ENCODE measurements around the gene RGS3.

RGS3 gene

DNA sequence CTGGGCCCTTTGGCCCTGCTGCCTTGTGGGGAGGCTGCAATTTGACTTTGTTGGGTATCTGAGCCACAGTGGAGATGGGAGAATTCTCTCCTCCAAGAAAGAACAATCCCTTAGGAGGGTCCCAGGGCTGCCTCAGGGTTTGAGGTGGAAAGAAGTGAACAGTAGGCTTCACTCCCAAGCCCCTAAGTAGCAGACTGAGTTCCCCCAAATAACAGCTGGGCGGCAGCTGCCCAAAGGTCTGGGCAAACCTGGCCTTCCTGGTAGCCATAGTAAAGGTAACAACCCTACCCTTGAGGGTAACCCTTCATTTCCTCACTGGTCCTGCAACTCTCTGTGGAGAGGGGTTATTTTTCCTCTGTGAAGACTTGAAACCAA, 746 bp downstream of the RGS3 start:
- no peaks in the 10 kb centered on the region for H3K36me3 ChIP-seq (ENCODE audit: control insufficient read depth, insufficient read depth, low read length)
- H3K9me3 ChIP-seq (ENCODE audit: control insufficient read depth, insufficient read depth, low read length), result no peaks in the 10 kb centered on the region
- no peaks in the 10 kb centered on the region for H3K4me1 ChIP-seq (ENCODE audit: control insufficient read depth, insufficient read depth, low read length)
- peaks cover 5% of the 10 kb centered on the region for H3K27me3 ChIP-seq (ENCODE audit: control insufficient read depth, insufficient read depth, low read length)
- DNase-seq (ENCODE audit: low read depth, low spot score), result no peak
- WGBS (ENCODE audit: insufficient coverage, insufficient read length), result no CpG with 5 or more reads among the region's 1 CpG
- H3K27ac ChIP-seq (ENCODE audit: low read length), result no peak overlapping the region
- no peak overlapping the region for H3K4me3 ChIP-seq (ENCODE audit: low read length)

DNA sequence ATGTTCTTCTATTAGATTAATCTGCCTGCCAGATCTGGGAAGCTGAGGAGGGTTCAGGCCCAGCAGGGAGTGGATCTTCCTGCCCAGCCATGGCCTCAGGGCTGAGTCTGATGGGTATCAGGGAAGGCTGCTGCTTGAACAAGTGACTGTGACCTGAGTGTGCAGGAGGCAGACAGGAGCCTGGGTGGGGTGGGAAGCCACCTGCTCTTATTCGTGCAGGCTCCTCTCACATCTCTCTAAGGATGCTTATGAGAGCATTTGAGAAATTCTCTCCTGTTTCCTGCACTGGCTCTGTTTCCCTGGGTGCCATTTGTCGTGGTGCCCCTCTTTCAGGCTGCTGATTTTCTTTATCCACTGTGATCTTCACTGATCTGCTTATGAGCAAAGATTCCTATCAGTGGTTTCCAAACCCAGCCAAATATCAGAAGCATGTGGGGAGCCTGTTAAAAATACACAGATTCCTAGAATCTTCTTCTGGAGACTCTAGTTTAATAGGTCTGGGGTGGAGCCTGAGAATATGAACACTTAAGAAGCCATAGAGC, 2.1 kb downstream of the RGS3 start:
- H3K4me1 ChIP-seq (ENCODE audit: control insufficient read depth, insufficient read depth, low read length), result no peaks in the 10 kb centered on the region
- no CpG with 5 or more reads among the region's 2 CpGs for WGBS (ENCODE audit: insufficient coverage, insufficient read length)
- no peaks in the 10 kb centered on the region for H3K9me3 ChIP-seq (ENCODE audit: control insufficient read depth, insufficient read depth, low read length)
- no peak overlapping the region for H3K4me3 ChIP-seq (ENCODE audit: low read length)
- DNase-seq (ENCODE audit: low read depth, low spot score), result no peak
- H3K27ac ChIP-seq (ENCODE audit: low read length), result no peak overlapping the region
- H3K27me3 ChIP-seq (ENCODE audit: control insufficient read depth, insufficient read depth, low read length), result peaks cover 5% of the 10 kb centered on the region
- H3K36me3 ChIP-seq (ENCODE audit: control insufficient read depth, insufficient read depth, low read length), result no peaks in the 10 kb centered on the region

DNA sequence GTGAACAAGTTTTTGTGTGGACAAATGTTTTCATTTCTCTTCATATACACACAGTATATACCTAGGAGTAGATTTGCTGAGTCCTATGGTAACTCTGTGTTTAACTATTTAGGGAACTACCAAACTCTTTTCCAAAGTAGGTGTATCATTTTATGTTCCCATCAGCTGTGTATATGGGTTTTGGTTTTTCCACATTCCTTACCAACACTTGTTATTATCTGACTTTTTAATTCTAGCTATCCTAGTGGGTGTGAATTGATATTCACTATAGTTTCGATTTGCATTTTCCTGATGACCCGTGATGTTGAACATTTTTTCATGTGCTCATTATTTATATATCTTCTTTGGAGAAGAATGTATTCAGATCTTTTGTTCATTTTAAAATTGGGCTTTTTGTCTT, 3.7 kb downstream of the RGS3 start:
- no CpG with 5 or more reads among the region's 2 CpGs for WGBS (ENCODE audit: insufficient coverage, insufficient read length)
- peaks cover 5% of the 10 kb centered on the region for H3K27me3 ChIP-seq (ENCODE audit: control insufficient read depth, insufficient read depth, low read length)

DNA sequence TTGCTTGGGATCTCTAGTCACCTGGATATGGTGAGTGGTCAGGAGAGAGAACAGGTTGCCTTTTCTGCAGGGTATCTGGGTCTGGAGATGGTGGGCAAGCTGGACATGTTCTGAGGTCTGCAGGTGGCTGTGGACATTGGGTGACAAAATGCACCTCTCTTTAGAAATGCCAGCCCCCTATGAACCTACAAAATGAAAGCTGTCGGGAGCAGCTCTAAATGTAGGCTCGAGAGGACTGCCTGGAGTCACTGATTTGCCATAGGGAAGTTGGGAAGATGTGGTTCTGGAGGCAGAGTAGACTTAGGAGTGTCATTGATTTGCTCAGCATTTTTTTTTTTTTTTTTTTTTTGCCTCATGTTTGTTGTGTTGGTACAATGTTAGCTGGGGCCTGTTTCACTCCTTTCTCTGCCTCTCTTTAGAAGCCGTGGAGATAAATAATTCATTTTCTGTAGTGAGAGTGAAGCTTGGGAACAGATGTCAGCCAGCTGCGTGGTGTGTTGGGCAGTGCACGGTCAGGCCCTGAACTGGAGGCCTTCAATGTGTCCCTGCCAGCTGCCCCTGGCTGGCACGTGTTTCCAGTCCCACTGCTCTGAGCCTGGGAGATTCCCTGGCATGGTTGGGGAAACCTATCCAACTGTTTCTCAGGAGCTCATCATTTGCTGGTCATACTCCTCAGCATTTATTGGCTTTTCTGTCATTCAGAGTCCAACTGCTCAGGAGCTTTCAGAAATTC, 5.4 kb downstream of the RGS3 start:
- Histone ChIP-seq H3K27me3 (ENCODE audit: control insufficient read depth, insufficient read depth, low read length) (peaks cover 5% of the 10 kb centered on the region), H3K36me3 (ENCODE audit: control insufficient read depth, insufficient read depth, low read length) (no peaks in the 10 kb centered on the region), H3K4me1 (ENCODE audit: control insufficient read depth, insufficient read depth, low read length) (no peaks in the 10 kb centered on the region; the same call in 1 of the 2 replicates), H3K9me3 (ENCODE audit: control insufficient read depth, insufficient read depth, low read length) (no peaks in the 10 kb centered on the region), H3K27ac (ENCODE audit: low read length) (no peak overlapping the region), H3K4me3 (ENCODE audit: low read length) (no peak overlapping the region)
- WGBS (ENCODE audit: insufficient coverage, insufficient read length), result no CpG with 5 or more reads among the region's 6 CpGs
- DNase-seq (ENCODE audit: low read depth, low spot score), result no peak

More for the DNA sequence above, 3.7 kb downstream of the RGS3 start:
- Histone ChIP-seq H3K4me3 (ENCODE audit: low read length) (no peak overlapping the region), H3K36me3 (ENCODE audit: control insufficient read depth, insufficient read depth, low read length) (no peaks in the 10 kb centered on the region), H3K4me1 (ENCODE audit: control insufficient read depth, insufficient read depth, low read length) (no peaks in the 10 kb centered on the region; the same call in 1 of the 2 replicates), H3K9me3 (ENCODE audit: control insufficient read depth, insufficient read depth, low read length) (no peaks in the 10 kb centered on the region), H3K27ac (ENCODE audit: low read length) (no peak overlapping the region)
- DNase-seq (ENCODE audit: low read depth, low spot score), result no peak

DNA sequence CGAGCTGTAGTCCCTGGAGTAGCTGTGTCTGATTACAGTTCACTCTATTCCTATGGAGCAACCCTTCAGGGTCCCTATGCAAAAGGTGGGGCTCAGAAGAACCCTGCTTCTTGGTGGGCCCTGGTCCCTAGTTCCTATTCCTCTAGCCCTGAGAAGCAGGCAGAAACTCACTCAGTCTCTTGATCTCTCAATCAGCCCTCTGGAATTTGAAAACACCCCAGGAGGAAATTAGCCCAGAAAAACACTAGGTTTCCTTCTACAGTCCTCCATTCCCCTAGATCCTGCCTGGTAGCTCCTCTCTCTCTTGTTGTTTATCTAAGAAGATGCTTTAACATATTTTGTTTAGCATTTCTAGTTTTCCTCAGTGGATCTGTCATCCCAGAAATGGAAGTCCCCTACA, 7.6 kb downstream of the RGS3 start:
- no peaks in the 10 kb centered on the region; the same call in 1 of the 2 replicates for H3K27me3 ChIP-seq (ENCODE audit: control insufficient read depth, insufficient read depth, low read length)
- H3K27ac ChIP-seq (ENCODE audit: low read length), result no peak overlapping the region
- H3K9me3 ChIP-seq (ENCODE audit: control insufficient read depth, insufficient read depth, low read length), result no peaks in the 10 kb centered on the region
- H3K36me3 ChIP-seq (ENCODE audit: control insufficient read depth, insufficient read depth, low read length), result no peaks in the 10 kb centered on the region
- WGBS (ENCODE audit: insufficient coverage, insufficient read length), result no CpG with 5 or more reads among the region's 1 CpG
- no peaks in the 10 kb centered on the region; the same call in 1 of the 2 replicates for H3K4me1 ChIP-seq (ENCODE audit: control insufficient read depth, insufficient read depth, low read length)
- H3K4me3 ChIP-seq (ENCODE audit: low read length), result no peak overlapping the region
- no peak for DNase-seq (ENCODE audit: low read depth, low spot score)

DNA sequence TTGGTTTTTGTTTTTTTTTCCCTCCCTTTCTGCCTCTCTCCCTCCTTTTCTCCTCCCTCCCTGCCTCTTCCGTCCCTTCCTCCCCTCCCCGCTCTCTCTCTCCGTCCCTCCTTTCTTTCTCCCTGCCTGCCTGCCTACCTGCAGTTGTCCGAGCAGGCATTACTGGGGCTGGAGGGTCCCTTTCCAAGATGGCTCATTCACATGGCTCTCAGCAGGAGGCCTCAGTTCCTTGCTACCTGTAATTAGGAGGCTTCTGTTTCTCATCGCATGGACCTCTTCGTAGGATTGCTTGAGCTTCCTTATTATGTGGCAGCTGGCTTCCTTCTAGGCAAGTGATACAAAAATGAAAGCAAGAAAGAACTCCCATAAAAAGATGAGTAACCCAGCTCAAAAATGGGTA, 8.0 kb downstream of the RGS3 start:
- H3K9me3 ChIP-seq (ENCODE audit: control insufficient read depth, insufficient read depth, low read length), result no peaks in the 10 kb centered on the region
- no peak overlapping the region for H3K27ac ChIP-seq (ENCODE audit: low read length)
- H3K36me3 ChIP-seq (ENCODE audit: control insufficient read depth, insufficient read depth, low read length), result no peaks in the 10 kb centered on the region
- H3K4me1 ChIP-seq (ENCODE audit: control insufficient read depth, insufficient read depth, low read length), result no peaks in the 10 kb centered on the region; the same call in 1 of the 2 replicates
- DNase-seq (ENCODE audit: low read depth, low spot score), result no peak
- WGBS (ENCODE audit: insufficient coverage, insufficient read length), result no CpG with 5 or more reads among the region's 6 CpGs
- no peaks in the 10 kb centered on the region; the same call in 1 of the 2 replicates for H3K27me3 ChIP-seq (ENCODE audit: control insufficient read depth, insufficient read depth, low read length)
- no peak overlapping the region for H3K4me3 ChIP-seq (ENCODE audit: low read length)

DNA sequence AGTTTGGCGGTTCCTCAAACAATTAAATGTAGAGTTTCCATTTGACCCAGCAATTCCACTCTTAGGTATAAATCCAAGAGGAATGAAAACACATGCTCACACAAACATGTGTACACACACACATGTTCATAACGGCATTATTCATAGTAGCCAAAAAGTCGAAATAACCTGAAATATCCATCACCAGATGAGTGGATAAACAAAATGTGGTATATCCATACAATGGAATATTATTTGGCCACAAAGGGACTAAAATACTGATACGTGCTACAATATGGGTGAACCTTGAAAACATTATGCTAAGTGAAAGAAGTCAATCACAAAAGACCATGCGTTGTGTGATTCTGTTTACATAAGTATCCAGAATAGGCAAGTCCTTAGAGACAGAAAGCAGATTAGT, 8.7 kb downstream of the RGS3 start:
- Histone ChIP-seq H3K4me3 (ENCODE audit: low read length) (no peak overlapping the region), H3K4me1 (ENCODE audit: control insufficient read depth, insufficient read depth, low read length) (no peaks in the 10 kb centered on the region; the same call in 1 of the 2 replicates), H3K36me3 (ENCODE audit: control insufficient read depth, insufficient read depth, low read length) (no peaks in the 10 kb centered on the region), H3K27ac (ENCODE audit: low read length) (no peak overlapping the region), H3K27me3 (ENCODE audit: control insufficient read depth, insufficient read depth, low read length) (no peaks in the 10 kb centered on the region; the same call in 1 of the 2 replicates), H3K9me3 (ENCODE audit: control insufficient read depth, insufficient read depth, low read length) (no peaks in the 10 kb centered on the region)
- no peak for DNase-seq (ENCODE audit: low read depth, low spot score)
- WGBS (ENCODE audit: insufficient coverage, insufficient read length), result no CpG with 5 or more reads among the region's 5 CpGs

DNA sequence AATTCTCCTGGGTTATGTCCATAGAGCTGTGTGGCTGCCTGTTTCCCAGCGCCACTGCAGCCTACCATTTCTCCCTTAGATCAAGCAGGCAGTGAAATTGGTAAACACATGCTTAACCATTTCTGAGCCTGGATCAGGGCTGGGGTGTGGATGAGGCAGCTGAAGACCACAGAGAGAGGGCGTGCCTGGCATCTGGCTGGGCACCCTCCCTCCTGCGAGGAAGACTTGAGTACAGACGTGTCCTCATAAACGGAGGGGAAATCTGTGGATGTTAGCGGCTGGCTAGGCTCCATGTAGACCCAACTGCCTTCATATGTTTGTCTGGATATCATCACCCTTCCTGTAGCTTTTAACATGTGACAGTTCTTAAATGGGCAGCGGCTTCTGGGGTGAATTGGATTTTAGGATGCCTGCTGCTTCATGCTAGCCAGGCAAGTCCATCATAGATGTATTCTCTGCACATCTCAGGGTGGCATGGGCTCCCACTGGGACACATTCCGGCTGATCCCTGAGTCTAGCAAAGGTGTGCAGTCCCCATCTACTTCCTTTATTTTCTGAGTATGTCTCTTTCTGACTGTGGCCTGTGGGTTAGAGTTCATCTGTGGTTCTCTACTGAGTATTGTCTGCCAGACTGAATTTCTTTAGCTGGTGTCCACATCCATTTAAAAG, 11.0 kb downstream of the RGS3 start:
- DNase-seq (ENCODE audit: low read depth, low spot score), result no peak
- H3K4me1 ChIP-seq (ENCODE audit: control insufficient read depth, insufficient read depth, low read length), result no peaks in the 10 kb centered on the region; the same call in 1 of the 2 replicates
- no CpG with 5 or more reads among the region's 8 CpGs for WGBS (ENCODE audit: insufficient coverage, insufficient read length)
- H3K36me3 ChIP-seq (ENCODE audit: control insufficient read depth, insufficient read depth, low read length), result no peaks in the 10 kb centered on the region
- no peak overlapping the region for H3K4me3 ChIP-seq (ENCODE audit: low read length)
- no peak overlapping the region for H3K27ac ChIP-seq (ENCODE audit: low read length)
- H3K9me3 ChIP-seq (ENCODE audit: control insufficient read depth, insufficient read depth, low read length), result no peaks in the 10 kb centered on the region
- H3K27me3 ChIP-seq (ENCODE audit: control insufficient read depth, insufficient read depth, low read length), result no peaks in the 10 kb centered on the region

DNA sequence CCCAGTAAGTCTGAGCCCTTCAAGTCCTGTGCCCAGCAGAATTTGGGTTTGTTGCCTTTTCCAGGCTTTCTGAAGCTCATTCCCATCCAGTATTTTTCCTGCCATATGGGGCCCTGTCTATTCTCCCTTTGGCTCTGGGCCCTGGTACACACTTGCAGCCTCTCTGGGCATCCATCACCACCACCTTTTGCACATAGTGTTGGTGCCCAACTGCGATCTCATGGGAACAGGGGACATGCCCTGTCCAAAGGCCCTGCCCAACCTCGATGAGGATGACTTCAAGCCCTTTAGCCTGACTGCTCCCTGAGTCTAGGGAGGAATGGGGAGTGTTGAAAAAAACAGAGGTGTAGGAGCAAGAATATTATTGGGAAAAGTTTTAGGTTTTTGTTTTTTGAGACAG, 11.5 kb downstream of the RGS3 start:
- H3K27ac ChIP-seq (ENCODE audit: low read length), result no peak overlapping the region
- H3K4me3 ChIP-seq (ENCODE audit: low read length), result no peak overlapping the region
- no peaks in the 10 kb centered on the region for H3K27me3 ChIP-seq (ENCODE audit: control insufficient read depth, insufficient read depth, low read length)
- WGBS (ENCODE audit: insufficient coverage, insufficient read length), result no CpG with 5 or more reads among the region's 2 CpGs
- no peaks in the 10 kb centered on the region; the same call in 1 of the 2 replicates for H3K4me1 ChIP-seq (ENCODE audit: control insufficient read depth, insufficient read depth, low read length)
- no peak for DNase-seq (ENCODE audit: low read depth, low spot score)
- no peaks in the 10 kb centered on the region for H3K9me3 ChIP-seq (ENCODE audit: control insufficient read depth, insufficient read depth, low read length)
- H3K36me3 ChIP-seq (ENCODE audit: control insufficient read depth, insufficient read depth, low read length), result no peaks in the 10 kb centered on the region

DNA sequence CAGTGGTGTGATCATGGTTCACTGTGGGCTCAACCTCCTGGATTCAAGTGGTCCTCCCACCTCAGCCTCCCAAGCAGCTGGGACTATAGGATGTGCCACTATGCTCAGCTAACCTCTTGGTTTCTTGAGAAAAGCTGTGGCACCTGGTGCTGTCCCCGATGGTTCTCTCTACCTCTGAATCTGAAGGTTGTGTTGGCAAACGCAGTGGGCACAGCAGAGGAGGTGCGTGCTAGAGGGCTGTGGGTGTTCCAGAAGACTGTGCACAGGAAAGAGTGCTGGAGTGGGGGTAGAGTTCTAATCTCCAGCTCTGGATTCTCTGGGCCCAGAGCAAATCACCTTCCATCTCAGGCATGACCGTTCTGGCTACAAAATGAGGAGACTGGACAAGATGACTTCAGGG, 12.5 kb downstream of the RGS3 start:
- H3K9me3 ChIP-seq (ENCODE audit: control insufficient read depth, insufficient read depth, low read length), result no peaks in the 10 kb centered on the region
- H3K36me3 ChIP-seq (ENCODE audit: control insufficient read depth, insufficient read depth, low read length), result no peaks in the 10 kb centered on the region
- no peak for DNase-seq (ENCODE audit: low read depth, low spot score)
- no CpG with 5 or more reads among the region's 4 CpGs for WGBS (ENCODE audit: insufficient coverage, insufficient read length)
- no peaks in the 10 kb centered on the region for H3K27me3 ChIP-seq (ENCODE audit: control insufficient read depth, insufficient read depth, low read length)
- H3K27ac ChIP-seq (ENCODE audit: low read length), result no peak overlapping the region
- no peaks in the 10 kb centered on the region; the same call in 1 of the 2 replicates for H3K4me1 ChIP-seq (ENCODE audit: control insufficient read depth, insufficient read depth, low read length)
- H3K4me3 ChIP-seq (ENCODE audit: low read length), result no peak overlapping the region

Data from iPS DF 6.9 (cell line).